Stimulated activated CD8-positive, alpha-beta memory T cell treated with anti-CD3 and anti-CD28 coated beads, Interleukin-12 subunit alpha, Interleukin-12 subunit beta, amount 100 ng/mL, for 1 hour (primary cell): ENCODE data around the gene PTPRE.

Experiments
- DNase-seq: peaks from one replicate; pipeline ENCODE4 v3.0.0-alpha.2; 2020; ENCODE audit warnings: low read depth

Gene PTPRE

GRCh38 chr10:128125944-128126764 is 219.3 kb downstream of the PTPRE start, which contains the start of gene MKI67:
TSS of gene MKI67 (minus strand) at chr10:128126423. CDS start at chr10:128125667, 756 bp downstream.
- DNase-seq = peak; percentile 82

- DNase-seq = no peak
Measured at GRCh38 chr10:128128582-128128981, 221.7 kb downstream of the PTPRE start.

- DNase-seq = no peak
Measured at GRCh38 chr10:128130051-128130450, 223.1 kb downstream of the PTPRE start.
